SK-N-SH (cell line): ENCODE results near the gene PHAF1.

ENCODE experiments used
- EP300 ChIP-seq, 2 experiments: IDR thresholded peaks; 2 replicates each; pipeline versions ENCODE4 v1.4.0 to v1.6.1; 2012; ENCODE audit warnings: borderline replicate concordance in 1 of 2, low read depth in 1 of 2, low read length in 1 of 2
- FOXM1 ChIP-seq: IDR thresholded peaks from 2 replicates; pipeline ENCODE4 v1.4.0; 2012; ENCODE audit warnings: low read depth, mild to moderate bottlenecking
- JUND ChIP-seq: IDR thresholded peaks from 2 replicates; pipeline ENCODE4 v1.4.0; 2012
- MEF2A ChIP-seq: IDR thresholded peaks from 2 replicates; pipeline ENCODE4 v1.4.0; 2012; ENCODE audit warnings: low read depth, borderline replicate concordance
- NRF1 ChIP-seq: IDR thresholded peaks from 2 replicates; pipeline ENCODE4 v1.6.1; 2012; ENCODE audit warnings: low read depth, mild to moderate bottlenecking, low read length
- POLR2AphosphoS5 ChIP-seq: IDR thresholded peaks from 2 replicates; pipeline ENCODE4 v1.6.1; 2012; ENCODE audit warnings: low read depth, low read length
- TAF1 ChIP-seq: IDR thresholded peaks from 2 replicates; pipeline ENCODE4 v1.6.1; 2012; ENCODE audit warnings: low read depth, mild to moderate bottlenecking, low read length, moderate library complexity, borderline replicate concordance
- TF ChIP-seq, protein P1 (sequence below): fragments of 200-600 bp; sonication (generic); IDR thresholded peaks from 2 replicates; pipeline ENCODE4 v1.6.1; 2017; ENCODE audit warnings: antibody characterized with exemption, mild to moderate bottlenecking, moderate library complexity
- TF ChIP-seq, protein P2 (sequence below): IDR thresholded peaks from 2 replicates; pipeline ENCODE4 v1.4.0; 2012; ENCODE audit warnings: low read depth
- TF ChIP-seq, protein P3 (sequence below): IDR thresholded peaks from 2 replicates; pipeline ENCODE4; 2012
- TF ChIP-seq, protein P4 (sequence below): fragments of 150-350 bp; IDR thresholded peaks from 2 replicates; pipeline ENCODE4 v1.6.1; 2017; ENCODE audit warnings: antibody characterized with exemption, low read length, low read depth, borderline replicate concordance
- TF ChIP-seq, protein P5 (sequence below): IDR thresholded peaks from 2 replicates; pipeline ENCODE4 v1.6.1; 2012; ENCODE audit warnings: mild to moderate bottlenecking, low read depth, low read length, moderate library complexity

DNA sequence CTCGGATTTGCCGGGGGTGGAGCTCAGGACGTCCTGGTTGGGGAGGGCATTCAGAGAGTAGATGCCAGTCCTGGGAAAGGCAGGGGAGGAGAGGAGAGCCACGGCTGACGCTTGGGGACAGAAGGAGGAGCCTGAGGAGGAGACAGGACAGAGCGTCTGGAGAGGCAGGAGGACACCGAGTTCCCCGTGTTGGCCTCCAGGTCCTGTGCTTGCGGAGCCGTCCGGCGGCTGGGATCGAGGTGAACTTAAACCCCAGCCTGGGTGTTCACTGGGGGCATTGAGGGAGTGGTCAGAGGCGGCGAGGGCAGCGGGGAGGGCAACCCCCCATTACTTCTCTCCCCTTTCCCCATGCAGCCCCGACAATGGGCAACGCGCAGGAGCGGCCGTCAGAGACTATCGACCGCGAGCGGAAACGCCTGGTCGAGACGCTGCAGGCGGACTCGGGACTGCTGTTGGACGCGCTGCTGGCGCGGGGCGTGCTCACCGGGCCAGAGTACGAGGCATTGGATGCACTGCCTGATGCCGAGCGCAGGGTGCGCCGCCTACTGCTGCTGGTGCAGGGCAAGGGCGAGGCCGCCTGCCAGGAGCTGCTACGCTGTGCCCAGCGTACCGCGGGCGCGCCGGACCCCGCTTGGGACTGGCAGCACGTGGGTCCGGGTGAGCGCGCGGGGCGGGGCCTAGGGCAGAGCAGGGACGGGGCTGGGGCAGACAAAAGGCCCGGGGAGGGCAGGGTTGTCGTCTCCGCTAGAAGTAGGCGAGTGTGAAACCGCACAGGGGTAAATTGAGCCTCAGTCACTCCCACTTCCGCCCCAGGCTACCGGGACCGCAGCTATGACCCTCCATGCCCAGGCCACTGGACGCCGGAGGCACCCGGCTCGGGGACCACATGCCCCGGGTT is 64.3 kb downstream of the PHAF1 start:
- TF ChIP-seq, protein P1, sequence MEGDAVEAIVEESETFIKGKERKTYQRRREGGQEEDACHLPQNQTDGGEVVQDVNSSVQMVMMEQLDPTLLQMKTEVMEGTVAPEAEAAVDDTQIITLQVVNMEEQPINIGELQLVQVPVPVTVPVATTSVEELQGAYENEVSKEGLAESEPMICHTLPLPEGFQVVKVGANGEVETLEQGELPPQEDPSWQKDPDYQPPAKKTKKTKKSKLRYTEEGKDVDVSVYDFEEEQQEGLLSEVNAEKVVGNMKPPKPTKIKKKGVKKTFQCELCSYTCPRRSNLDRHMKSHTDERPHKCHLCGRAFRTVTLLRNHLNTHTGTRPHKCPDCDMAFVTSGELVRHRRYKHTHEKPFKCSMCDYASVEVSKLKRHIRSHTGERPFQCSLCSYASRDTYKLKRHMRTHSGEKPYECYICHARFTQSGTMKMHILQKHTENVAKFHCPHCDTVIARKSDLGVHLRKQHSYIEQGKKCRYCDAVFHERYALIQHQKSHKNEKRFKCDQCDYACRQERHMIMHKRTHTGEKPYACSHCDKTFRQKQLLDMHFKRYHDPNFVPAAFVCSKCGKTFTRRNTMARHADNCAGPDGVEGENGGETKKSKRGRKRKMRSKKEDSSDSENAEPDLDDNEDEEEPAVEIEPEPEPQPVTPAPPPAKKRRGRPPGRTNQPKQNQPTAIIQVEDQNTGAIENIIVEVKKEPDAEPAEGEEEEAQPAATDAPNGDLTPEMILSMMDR = no peak; the same call in 1 of the 2 replicates
- TF ChIP-seq POLR2AphosphoS5 (no peak; the same call in 1 of the 2 replicates), TAF1 (peak; percentile 48; the same call in 1 of the 2 replicates), EP300 (IDR thresholded peaks at IDR 0.05; ENCODE audit: borderline replicate concordance in 1 of 2, low read depth in 1 of 2, low read length in 1 of 2) (no peak), MEF2A (no peak), FOXM1 (no peak), JUND (no peak), NRF1 (no peak; the same call in 1 of the 2 replicates)
- TF ChIP-seq, protein P2, sequence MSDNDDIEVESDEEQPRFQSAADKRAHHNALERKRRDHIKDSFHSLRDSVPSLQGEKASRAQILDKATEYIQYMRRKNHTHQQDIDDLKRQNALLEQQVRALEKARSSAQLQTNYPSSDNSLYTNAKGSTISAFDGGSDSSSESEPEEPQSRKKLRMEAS = no peak
- TF ChIP-seq, protein P3, sequence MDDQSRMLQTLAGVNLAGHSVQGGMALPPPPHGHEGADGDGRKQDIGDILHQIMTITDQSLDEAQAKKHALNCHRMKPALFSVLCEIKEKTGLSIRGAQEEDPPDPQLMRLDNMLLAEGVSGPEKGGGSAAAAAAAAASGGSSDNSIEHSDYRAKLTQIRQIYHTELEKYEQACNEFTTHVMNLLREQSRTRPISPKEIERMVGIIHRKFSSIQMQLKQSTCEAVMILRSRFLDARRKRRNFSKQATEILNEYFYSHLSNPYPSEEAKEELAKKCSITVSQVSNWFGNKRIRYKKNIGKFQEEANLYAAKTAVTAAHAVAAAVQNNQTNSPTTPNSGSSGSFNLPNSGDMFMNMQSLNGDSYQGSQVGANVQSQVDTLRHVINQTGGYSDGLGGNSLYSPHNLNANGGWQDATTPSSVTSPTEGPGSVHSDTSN = no peak; the same call in none of the 2 replicates
- TF ChIP-seq, protein P4, sequence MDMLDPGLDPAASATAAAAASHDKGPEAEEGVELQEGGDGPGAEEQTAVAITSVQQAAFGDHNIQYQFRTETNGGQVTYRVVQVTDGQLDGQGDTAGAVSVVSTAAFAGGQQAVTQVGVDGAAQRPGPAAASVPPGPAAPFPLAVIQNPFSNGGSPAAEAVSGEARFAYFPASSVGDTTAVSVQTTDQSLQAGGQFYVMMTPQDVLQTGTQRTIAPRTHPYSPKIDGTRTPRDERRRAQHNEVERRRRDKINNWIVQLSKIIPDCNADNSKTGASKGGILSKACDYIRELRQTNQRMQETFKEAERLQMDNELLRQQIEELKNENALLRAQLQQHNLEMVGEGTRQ = 0 out of 2 replicates have a peak, but pooled peaks have one; percentile 34
- TF ChIP-seq, protein P5, sequence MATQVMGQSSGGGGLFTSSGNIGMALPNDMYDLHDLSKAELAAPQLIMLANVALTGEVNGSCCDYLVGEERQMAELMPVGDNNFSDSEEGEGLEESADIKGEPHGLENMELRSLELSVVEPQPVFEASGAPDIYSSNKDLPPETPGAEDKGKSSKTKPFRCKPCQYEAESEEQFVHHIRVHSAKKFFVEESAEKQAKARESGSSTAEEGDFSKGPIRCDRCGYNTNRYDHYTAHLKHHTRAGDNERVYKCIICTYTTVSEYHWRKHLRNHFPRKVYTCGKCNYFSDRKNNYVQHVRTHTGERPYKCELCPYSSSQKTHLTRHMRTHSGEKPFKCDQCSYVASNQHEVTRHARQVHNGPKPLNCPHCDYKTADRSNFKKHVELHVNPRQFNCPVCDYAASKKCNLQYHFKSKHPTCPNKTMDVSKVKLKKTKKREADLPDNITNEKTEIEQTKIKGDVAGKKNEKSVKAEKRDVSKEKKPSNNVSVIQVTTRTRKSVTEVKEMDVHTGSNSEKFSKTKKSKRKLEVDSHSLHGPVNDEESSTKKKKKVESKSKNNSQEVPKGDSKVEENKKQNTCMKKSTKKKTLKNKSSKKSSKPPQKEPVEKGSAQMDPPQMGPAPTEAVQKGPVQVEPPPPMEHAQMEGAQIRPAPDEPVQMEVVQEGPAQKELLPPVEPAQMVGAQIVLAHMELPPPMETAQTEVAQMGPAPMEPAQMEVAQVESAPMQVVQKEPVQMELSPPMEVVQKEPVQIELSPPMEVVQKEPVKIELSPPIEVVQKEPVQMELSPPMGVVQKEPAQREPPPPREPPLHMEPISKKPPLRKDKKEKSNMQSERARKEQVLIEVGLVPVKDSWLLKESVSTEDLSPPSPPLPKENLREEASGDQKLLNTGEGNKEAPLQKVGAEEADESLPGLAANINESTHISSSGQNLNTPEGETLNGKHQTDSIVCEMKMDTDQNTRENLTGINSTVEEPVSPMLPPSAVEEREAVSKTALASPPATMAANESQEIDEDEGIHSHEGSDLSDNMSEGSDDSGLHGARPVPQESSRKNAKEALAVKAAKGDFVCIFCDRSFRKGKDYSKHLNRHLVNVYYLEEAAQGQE = 0 out of 2 replicates have a peak, but pooled peaks have one; percentile 12
